SU-DHL-6 (cell line): Measurements from ENCODE around the gene KIF7.

Experiments used
- EZH2phosphoT487 ChIP-seq: fragments of 200-600 bp; sonication (generic), shearing (Covaris generic); conservative IDR thresholded peaks from 2 replicates; pipeline ENCODE4 v1.6.1; 2018; ENCODE audit warnings: mild to moderate bottlenecking, antibody characterized with exemption, low read length, moderate library complexity, mixed read lengths
- TF ChIP-seq, protein P1 (sequence below): fragments of 200-600 bp; sonication (generic); IDR thresholded peaks from one replicate; pipeline ENCODE4 v1.5.1; 2017; ENCODE audit warnings: antibody characterized with exemption, mild to moderate bottlenecking, low read length, moderate library complexity; ENCODE audit not compliant: insufficient read depth, poor library complexity, severe bottlenecking

DNA sequence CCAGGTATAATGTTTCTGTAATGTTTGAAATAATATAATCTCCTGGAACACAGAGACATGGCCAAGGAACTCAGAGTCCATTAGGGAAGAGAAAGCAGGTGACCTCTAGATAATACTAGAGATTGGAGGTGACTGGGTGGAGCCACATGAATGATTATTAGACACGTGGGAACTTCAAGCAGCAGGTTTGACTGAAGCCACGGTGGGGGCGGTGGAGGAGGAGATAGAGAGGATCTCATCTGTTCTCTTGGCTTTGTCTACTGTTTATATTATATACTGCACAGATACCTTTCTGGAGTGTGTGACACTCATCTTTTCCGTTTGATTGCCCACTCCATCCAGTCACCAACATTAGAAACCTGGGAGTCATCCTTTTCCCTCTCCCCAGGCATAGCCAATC is 33.7 kb downstream of the KIF7 start:
- TF ChIP-seq, protein P1, sequence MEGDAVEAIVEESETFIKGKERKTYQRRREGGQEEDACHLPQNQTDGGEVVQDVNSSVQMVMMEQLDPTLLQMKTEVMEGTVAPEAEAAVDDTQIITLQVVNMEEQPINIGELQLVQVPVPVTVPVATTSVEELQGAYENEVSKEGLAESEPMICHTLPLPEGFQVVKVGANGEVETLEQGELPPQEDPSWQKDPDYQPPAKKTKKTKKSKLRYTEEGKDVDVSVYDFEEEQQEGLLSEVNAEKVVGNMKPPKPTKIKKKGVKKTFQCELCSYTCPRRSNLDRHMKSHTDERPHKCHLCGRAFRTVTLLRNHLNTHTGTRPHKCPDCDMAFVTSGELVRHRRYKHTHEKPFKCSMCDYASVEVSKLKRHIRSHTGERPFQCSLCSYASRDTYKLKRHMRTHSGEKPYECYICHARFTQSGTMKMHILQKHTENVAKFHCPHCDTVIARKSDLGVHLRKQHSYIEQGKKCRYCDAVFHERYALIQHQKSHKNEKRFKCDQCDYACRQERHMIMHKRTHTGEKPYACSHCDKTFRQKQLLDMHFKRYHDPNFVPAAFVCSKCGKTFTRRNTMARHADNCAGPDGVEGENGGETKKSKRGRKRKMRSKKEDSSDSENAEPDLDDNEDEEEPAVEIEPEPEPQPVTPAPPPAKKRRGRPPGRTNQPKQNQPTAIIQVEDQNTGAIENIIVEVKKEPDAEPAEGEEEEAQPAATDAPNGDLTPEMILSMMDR = no peak
- no peak for TF ChIP-seq EZH2phosphoT487
